Germinal center (tissue), 1 donor: ENCODE measurements around the gene SRXN1.
A peak's percentile ranks its signal among the peaks of the same experiment; 100 is the strongest.
"Not testable (repeated sequence)": the region's sequence is repeated elsewhere in the genome, so short reads cannot be mapped to it uniquely, and the experiment has no call there.

ENCODE experiments used
- DNase-seq: peaks from one replicate; pipeline ENCODE4 v3.0.0; 2012; ENCODE audit warnings: mixed read lengths, low spot score

The SRXN1 gene

GRCh38 chr20:653110-653589 lies at the start of gene SRXN1:
TSS of gene SRXN1 (minus strand) at chr20:653200. CDS start at chr20:653185, 15 bp downstream.
- DNase-seq: peak; percentile 78

DNA sequence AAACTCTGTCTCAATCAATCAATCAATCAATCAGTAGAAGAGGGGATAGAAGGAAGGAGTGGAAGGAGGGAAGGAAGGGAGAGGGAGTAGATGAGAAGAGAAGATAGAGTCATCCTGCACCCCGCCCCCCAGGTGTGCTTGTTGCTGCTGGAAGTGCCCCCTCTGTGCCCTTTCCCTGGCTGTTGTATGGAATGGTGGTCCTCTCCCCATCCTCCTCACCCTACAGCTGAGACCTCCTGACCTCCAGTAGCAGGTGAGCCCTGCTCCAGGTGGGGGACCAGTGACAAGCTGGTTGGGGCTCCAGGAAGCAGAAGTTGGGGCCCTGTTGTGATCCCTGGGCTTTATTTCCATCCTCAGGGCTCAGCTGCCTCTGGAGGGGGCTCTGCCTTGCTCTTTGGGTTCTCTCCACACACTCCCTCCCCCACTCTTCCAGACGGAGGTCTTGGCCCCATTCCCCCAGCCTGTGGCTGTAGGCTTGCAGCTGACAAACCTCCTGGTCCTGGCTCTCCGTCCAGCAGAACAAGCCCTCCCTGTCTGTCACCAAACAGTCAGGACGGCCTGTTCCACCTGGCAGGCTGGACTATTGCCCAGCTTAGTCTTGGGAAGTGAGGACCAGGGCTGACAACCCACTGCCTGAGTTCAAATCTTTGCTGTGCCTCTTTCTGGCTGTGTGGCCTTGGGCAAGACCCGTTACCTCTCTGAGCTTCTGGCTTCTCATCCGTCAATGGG lies 48.6 kb upstream of the SRXN1 start:
- no peak for DNase-seq

- DNase-seq: no peak
Measured at GRCh38 chr20:699811-700338, 46.9 kb upstream of the SRXN1 start.

GRCh38 chr20:699342-699741 lies 46.3 kb upstream of the SRXN1 start:
- DNase-seq: no peak

DNA sequence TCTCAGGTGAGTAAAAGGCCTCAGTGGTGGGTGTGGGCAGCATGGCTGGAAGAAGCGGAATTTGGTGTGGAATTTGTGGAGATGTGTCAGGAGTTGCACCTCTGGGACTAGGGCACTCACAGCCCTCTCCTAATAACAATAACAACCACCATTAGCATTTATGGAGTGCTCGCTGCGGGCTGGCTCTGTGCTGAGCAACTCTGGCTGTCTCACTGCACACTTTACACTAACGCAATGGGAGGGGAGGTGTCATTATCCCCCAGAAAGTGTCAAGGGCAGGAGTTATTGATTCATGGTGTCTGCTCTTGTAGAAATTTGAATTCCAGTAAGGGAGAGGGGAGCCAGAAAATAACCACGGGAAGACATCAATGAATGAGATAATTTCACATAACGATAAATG lies 45.3 kb upstream of the SRXN1 start:
- DNase-seq: no peak

DNA sequence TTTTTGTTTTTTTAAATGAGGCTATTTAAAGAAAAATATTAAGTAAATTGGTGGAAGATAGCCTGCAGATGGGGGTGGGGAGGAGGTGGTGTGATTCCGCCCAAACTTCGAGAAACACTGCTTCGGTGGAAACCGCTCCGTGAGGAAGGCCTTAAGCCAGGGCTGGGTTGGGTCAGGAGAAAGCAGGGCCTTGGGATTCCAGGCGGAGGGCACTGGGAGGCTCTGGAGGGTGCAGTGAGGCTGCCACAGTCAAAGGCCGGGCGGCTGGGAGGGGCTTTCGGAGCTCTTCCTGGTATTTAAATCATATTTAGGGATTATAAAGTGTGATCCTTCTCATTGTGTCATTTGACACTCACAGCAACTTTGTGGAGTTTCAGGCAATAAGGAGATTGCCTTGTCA lies 44.8 kb upstream of the SRXN1 start:
- DNase-seq: no peak

GRCh38 chr20:695165-695866 lies 42.3 kb upstream of the SRXN1 start:
- no peak for DNase-seq

DNA sequence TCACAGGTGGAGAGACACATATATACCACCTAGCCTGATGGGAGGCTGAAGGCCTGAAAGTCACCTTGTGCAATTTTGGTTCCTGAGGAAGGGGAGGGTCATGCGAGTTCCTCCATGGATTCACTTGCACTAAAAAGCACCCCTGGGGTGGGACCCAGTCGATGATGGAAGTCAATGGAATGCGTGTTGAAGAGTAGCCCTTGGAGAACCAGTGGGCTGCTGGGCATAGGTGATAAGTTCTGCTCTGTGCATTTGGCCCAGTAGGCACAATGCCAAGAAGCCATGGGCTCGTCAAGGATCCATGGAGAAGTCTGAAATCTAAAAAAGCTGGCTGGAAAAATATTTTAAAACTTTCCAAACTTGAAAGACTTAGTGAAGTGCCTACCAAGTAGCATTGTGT lies 41.5 kb upstream of the SRXN1 start:
- no peak for DNase-seq

GRCh38 chr20:693786-694185 lies 40.8 kb upstream of the SRXN1 start:
- DNase-seq: not testable (repeated sequence)

DNA sequence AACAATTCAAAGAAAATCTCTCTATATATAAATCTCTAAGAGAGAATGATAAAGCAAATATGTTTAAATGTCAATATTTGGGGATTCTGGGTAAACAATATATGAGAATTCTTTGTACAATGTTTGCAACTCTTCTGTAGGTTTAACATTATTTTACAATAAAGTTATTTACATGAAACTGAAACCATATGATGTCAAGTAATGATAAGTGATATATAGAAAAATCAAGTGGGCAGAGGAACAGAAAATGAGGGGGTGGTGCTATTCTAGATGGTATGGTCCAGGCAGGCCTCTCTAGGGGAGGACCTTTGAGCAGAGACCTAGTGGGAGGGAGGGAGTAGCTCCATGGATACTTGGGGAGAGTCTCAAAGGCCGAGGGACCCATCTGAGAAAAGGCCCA lies 39.0 kb upstream of the SRXN1 start:
- no peak for DNase-seq

- no peak for DNase-seq
Measured at GRCh38 chr20:689947-690346, 36.9 kb upstream of the SRXN1 start.

GRCh38 chr20:689348-689747 lies 36.3 kb upstream of the SRXN1 start:
- no peak for DNase-seq

DNA sequence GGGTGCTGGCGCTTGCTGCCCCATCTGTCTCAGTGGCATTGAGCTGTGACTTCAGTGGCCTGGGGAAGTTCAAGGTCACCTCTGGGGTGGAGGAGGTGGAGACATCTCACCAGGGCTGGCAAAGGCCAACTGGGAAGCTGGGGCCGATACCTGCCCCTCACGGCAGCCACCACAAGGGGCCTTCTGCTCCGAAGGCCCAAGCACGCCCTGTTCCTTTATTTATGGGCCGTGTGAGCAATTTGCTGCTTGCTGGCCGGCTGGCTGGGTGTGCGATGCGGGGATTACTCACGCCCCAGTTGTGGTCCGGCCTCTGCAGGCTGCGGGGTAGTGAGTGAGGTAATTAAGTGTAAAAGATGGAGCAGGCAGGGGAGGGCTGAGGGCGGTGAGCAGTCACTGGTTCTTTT lies 35.8 kb upstream of the SRXN1 start:
- DNase-seq: no peak

DNA sequence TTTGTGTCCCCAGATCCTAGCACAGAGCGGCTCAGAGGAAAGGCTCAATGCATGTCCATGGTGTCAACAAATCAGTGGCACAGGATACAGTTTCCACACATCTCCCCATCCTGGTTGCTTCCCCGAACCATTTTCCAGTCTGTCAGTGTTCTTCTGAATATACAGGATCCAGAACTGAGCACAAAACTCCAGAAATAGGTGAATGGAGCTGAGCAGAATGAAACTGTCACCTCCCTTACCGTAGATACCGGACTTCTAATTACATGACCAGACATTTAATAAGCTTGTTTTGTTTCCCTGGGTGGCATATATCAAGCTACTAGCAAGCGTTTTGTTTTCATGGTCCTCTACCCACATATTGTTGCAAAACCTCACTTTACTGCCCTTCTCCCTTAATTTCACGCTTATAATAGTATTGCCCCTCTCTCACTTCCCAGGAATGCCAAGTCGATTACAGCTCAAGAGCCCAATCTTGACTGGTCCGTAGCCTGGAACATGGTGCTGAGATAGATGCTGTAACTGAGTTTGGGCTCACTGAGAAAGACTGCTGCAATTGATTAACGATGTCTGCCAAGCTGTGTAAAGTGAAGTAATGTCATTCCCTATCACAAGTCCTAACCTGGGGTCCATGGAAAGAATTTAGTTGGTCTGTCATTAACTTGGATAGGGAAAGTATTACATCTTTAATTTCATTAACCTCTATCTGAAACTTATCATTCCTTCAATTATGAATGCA lies 34.6 kb upstream of the SRXN1 start:
- no peak for DNase-seq

DNA sequence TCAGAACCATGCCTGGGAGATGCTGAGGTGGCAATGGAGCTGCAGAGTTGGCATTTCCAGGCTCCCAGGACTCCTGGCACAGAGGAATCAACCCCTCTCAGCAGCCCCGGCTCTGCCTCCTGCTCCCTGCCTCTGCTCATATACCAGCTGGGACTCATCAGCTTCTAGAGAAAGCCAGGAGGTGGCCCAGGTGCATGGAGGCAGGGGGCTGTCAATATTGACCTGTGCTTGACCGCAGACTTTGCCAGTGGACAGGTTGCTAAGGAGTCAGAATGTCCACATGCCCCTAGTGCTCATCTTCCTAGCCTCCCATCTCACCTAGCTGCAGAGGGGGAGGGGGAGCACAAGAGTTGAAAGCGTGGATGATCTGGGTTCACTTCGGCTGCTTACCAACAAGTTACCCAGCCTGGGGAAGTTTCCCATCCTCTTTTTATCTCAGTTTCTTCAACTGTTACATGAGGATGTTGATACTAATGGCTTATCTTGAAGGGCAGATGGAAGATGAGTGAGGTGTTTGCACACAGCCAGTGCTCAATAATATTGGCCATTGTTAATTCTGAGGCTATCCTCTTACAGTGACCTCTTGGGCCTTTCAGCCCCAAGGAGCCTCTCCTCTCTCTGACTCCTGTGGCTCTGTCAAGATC lies 31.8 kb upstream of the SRXN1 start:
- DNase-seq: no peak

DNA sequence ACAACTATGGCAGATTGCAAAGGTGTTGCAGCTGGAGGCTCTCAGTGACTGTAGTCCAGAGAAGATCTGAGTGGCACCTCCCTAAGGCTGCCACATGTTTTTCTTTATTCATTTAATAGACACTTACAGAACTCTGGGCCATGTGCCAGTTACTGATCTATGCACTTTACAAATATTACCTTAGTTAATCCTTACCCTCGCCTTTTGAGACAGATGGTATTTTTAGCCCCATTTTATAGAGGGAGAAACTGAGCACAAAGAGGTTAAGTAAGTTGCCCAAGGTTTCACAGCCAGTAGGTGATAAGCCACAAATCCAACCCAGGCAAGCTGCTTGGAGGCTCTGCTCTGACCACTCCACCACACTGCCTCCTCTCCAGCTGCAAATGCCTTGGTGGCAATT lies 29.1 kb upstream of the SRXN1 start:
- no peak for DNase-seq

DNA sequence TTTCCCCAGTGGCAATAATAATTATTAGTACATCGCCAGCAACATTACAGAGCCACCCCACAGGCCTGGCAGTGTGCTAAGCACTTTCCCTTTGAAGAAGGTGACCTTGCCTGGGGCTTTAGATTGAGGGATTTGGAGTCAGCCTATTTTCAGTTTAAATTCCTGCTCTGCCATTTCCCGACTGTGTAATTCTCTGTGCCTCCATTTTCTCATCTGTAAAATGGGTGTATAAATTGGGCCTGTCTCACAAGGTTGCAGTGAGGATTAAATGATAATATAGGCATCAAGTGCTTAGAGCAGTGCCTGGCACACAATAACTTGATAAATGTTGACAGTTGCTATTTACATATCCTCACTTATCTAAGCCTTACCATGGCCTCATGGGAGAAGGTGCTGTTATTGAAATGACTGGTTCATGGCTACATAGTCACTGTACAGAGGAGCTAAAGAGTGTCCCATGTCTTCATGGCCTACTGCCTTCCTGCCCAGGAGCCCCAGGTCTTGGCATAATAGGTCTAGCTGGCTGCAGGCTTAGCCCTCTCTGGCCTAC lies 27.7 kb upstream of the SRXN1 start:
- DNase-seq: no peak

- DNase-seq: no peak
Measured at GRCh38 chr20:677957-678356, 25.0 kb upstream of the SRXN1 start.

DNA sequence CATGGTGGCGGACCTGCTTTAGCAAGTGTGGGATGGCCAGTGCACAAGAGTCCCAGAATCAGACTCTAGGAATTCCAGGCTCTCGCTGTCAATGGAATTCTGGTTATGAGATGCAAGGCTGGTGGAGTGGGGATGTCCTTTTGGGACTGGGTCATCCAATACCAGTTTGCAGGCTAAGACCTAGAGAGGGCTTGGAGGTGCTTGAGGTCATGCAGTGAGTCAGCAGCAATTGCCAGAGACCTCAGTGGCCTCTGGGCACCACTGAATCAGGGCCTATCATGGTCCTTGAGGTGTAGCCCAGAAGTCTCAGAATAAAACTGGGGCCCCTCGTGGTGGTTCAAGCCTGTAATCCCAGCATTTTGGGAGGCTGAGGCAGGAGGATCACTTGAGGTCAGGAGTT lies 24.0 kb upstream of the SRXN1 start:
- no peak for DNase-seq

- DNase-seq: peak; percentile 50
Measured at GRCh38 chr20:676315-676937, 23.4 kb upstream of the SRXN1 start.
